Natural killer cell (primary cell): ENCODE results near the gene GPX2. TPM values are rescaled to one million over a fixed set of nuclear protein-coding genes. Genes with fewer than 3 reads are reported as not detected.

Experiments used
- ATAC-seq, 3 donors: fragments of 150-1000 bp in 2 of 3; fragments of 200-7000 bp in 1 of 3; cut with Tn5 transposase; 1 replicate in 1 of 3; 2 replicates in 2 of 3; pipeline ENCODE4 v1.10.0; 2021; ENCODE audit warnings: mild to moderate bottlenecking in 2 of 3, moderate library complexity in 2 of 3
- DNase-seq, 2 donors: peaks; one replicate each; pipeline versions ENCODE4 v3.0.0 to v3.0.0-alpha.2; 2013 to 2021; ENCODE audit warnings: mixed read lengths in 1 of 2
- H3K27ac ChIP-seq: one replicate; pipeline ENCODE4 v1.5.1; 2013; ENCODE audit warnings: mild to moderate bottlenecking, low read length
- H3K27me3 ChIP-seq: one replicate; pipeline ENCODE4 v1.6.1; 2013; ENCODE audit warnings: low read length; ENCODE audit not compliant: control insufficient read depth, insufficient read depth
- H3K36me3 ChIP-seq: one replicate; pipeline ENCODE4 v1.6.1; 2013; ENCODE audit warnings: low read length; ENCODE audit not compliant: control insufficient read depth, insufficient read depth
- H3K4me1 ChIP-seq: one replicate; pipeline ENCODE4 v1.6.1; 2013; ENCODE audit warnings: low read length; ENCODE audit not compliant: control insufficient read depth, insufficient read depth
- H3K4me3 ChIP-seq: one replicate; pipeline ENCODE4 v1.5.1; 2013; ENCODE audit warnings: low read length
- H3K9me3 ChIP-seq: one replicate; pipeline ENCODE4 v1.6.1; 2013; ENCODE audit warnings: low read length; ENCODE audit not compliant: control insufficient read depth, insufficient read depth
- H3K27ac Mint-ChIP-seq, 2 donors: one replicate each; pipeline ENCODE4 v1.8.0; 2022; ENCODE audit warnings: mild to moderate bottlenecking in 2 of 2, mixed read lengths in 2 of 2, moderate library complexity in 1 of 2
- H3K27me3 Mint-ChIP-seq, 2 donors: one replicate each; pipeline ENCODE4 v1.8.0; 2022; ENCODE audit warnings: low read depth in 2 of 2, mixed read lengths in 2 of 2
- H3K36me3 Mint-ChIP-seq: one replicate; pipeline ENCODE4 v1.8.0; 2022; ENCODE audit warnings: mixed read lengths
- H3K4me1 Mint-ChIP-seq, 2 donors: one replicate each; pipeline ENCODE4 v1.8.0; 2022; ENCODE audit warnings: mixed read lengths in 2 of 2
- H3K4me3 Mint-ChIP-seq: one replicate; pipeline ENCODE4 v1.8.0; 2022; ENCODE audit warnings: mild to moderate bottlenecking, moderate library complexity, mixed read lengths
- H3K9me3 Mint-ChIP-seq, 2 donors: one replicate each; pipeline ENCODE4 v1.8.0; 2022; ENCODE audit warnings: mixed read lengths in 2 of 2
- WGBS: methylation state at CpG from one replicate; pipeline ENCODE4 v1.1.7; 2013; ENCODE audit warnings: missing lambda C conversion rate; ENCODE audit not compliant: insufficient coverage; 5-methylcytosine and 5-hydroxymethylcytosine counted together
- intact Hi-C: fragments of 100-400 bp; cut with micrococcal nuclease; formaldehyde crosslinking; loops from one replicate; pipeline ENCODE4 v1.14.2; 2022
- total RNA-seq, 4 donors: library from RNA; stranded (reverse); fragments of 120-200 nt in 1 of 4; gene quantifications; one replicate each; pipeline versions ENCODE4 v1.2.3 to v1.2.4, GENCODE V29; 2013 to 2022
- TF ChIP-seq, protein P1 (sequence below): fragments of 200-600 bp; IDR thresholded peaks from one replicate; pipeline ENCODE4 v1.8.0; 2022; ENCODE audit warnings: antibody characterized with exemption

Gene GPX2
- total RNA-seq, 3 donors from 2014 or later (not counting 1 experiment from before 2014, with no cell fraction given), result not detected

DNA sequence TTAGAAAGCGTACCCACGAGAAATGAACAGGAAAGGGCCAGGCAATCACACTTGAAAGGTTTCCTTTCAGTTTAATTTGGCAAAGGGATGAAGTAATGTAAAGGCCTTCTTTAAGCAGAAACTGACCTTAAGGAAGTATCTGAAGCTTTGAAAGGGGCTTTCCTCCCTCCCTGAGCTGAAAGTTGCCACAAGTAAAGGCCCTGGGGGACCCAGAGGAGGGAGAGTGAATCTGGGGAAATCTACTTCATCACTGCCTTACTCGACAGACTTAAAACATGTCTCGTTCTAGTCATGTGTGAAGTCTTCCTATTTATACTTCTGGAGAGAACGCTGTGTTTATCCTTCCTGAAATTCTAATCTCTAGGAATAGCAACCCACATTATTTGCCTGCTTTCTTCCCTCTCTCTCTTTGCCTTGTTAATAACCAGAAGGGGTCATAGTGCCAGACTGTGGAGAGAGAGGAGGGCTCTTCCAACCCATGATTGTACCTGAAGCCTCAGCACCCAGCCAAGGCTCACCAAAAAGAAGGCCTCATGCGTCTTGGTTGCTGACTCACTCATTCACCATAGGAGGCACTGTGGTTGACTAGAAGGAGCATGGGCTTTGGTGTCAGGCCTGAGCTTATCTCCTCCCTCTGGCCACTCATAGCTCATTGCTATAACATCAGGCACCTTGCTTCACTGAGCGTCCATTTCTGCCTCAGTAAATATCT is 10.2 kb upstream of the GPX2 start:
- H3K4me1 ChIP-seq, result no peaks in the 10 kb centered on the region
- no peaks in the 10 kb centered on the region for H3K27me3 ChIP-seq
- no peak overlapping the region for H3K27ac Mint-ChIP-seq
- TF ChIP-seq, protein P1, sequence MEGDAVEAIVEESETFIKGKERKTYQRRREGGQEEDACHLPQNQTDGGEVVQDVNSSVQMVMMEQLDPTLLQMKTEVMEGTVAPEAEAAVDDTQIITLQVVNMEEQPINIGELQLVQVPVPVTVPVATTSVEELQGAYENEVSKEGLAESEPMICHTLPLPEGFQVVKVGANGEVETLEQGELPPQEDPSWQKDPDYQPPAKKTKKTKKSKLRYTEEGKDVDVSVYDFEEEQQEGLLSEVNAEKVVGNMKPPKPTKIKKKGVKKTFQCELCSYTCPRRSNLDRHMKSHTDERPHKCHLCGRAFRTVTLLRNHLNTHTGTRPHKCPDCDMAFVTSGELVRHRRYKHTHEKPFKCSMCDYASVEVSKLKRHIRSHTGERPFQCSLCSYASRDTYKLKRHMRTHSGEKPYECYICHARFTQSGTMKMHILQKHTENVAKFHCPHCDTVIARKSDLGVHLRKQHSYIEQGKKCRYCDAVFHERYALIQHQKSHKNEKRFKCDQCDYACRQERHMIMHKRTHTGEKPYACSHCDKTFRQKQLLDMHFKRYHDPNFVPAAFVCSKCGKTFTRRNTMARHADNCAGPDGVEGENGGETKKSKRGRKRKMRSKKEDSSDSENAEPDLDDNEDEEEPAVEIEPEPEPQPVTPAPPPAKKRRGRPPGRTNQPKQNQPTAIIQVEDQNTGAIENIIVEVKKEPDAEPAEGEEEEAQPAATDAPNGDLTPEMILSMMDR, result no peak
- H3K4me1 Mint-ChIP-seq, result peaks cover 7 to 11% of the 10 kb centered on the region in 2 donors
- no peaks in the 10 kb centered on the region for H3K36me3 Mint-ChIP-seq
- H3K36me3 ChIP-seq, result no peaks in the 10 kb centered on the region
- no peaks in the 10 kb centered on the region for H3K9me3 Mint-ChIP-seq
- DNase-seq (no peak), ATAC-seq (no peak)
- H3K27me3 Mint-ChIP-seq, result no peaks in the 10 kb centered on the region
- no peak overlapping the region for H3K4me3 ChIP-seq
- H3K9me3 ChIP-seq, result no peaks in the 10 kb centered on the region
- WGBS, result 75% methylated on average over 7 of the region's 7 CpGs
- intact Hi-C loops, result no loop called here
- no peak overlapping the region for H3K4me3 Mint-ChIP-seq
- H3K27ac ChIP-seq, result no peak overlapping the region

DNA sequence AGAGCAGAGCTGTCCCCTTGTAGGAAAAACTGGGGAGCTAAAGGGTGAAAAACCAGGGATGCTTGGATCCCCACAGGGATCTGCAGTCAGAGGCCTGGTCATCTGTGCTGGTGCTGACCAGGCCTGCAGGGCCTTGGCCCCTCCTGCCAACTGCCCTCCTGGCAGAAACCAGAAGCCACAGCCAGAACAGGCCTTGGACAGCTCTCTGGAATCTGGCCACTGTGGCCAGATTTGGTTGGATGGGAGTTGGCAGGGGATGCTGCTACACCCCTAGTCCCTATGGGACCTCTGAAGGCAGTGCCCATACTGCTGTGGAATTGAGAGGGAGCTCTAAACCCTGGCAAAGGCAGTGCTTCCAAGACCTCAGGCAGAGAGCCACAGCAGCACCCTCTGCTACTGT is 9.2 kb upstream of the GPX2 start:
- ATAC-seq (no peak), DNase-seq (no peak)
- Mint-ChIP-seq H3K4me3 (no peak overlapping the region), H3K9me3 (no peaks in the 10 kb centered on the region), H3K27me3 (no peaks in the 10 kb centered on the region), H3K36me3 (no peaks in the 10 kb centered on the region), H3K27ac (no peak overlapping the region), H3K4me1 (peaks cover 7 to 20% of the 10 kb centered on the region in 2 donors)
- H3K9me3 ChIP-seq, result no peaks in the 10 kb centered on the region
- no peak overlapping the region for H3K27ac ChIP-seq
- H3K4me3 ChIP-seq, result no peak overlapping the region
- H3K36me3 ChIP-seq, result no peaks in the 10 kb centered on the region
- no peaks in the 10 kb centered on the region for H3K4me1 ChIP-seq
- no peaks in the 10 kb centered on the region for H3K27me3 ChIP-seq
- TF ChIP-seq, protein P1, result no peak
- intact Hi-C loops, result no loop called here

DNA sequence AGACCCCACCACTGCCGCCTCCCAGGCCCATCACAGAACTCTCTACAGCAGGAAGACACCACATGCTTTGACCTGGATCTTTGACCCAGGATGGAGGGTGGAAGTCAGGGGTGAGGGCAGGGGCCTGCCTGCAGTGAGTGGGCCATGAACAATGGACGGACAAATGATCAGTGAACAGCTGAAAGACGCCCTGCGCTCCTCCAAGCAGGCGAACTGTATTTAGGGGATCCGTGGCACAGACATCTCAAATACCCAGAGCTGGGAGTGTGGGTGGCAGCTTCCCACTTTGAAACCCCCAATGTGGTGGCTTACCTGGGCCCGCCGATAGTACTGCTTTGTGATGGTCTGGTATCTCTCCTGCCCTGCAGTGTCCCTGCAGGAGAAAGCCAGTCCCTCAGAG is 8.7 kb upstream of the GPX2 start:
- no peak overlapping the region for H3K27ac ChIP-seq
- Mint-ChIP-seq H3K27me3 (no peaks in the 10 kb centered on the region), H3K27ac (no peak overlapping the region), H3K36me3 (no peaks in the 10 kb centered on the region), H3K4me3 (no peak overlapping the region), H3K9me3 (no peaks in the 10 kb centered on the region), H3K4me1 (peaks cover 7 to 21% of the 10 kb centered on the region in 2 donors)
- TF ChIP-seq, protein P1, result no peak
- H3K27me3 ChIP-seq, result no peaks in the 10 kb centered on the region
- DNase-seq (no peak), ATAC-seq (no peak)
- no peaks in the 10 kb centered on the region for H3K36me3 ChIP-seq
- no peaks in the 10 kb centered on the region for H3K4me1 ChIP-seq
- WGBS, result 98% methylated on average over 8 of the region's 8 CpGs
- H3K4me3 ChIP-seq, result no peak overlapping the region
- intact Hi-C loops, result no loop called here
- no peaks in the 10 kb centered on the region for H3K9me3 ChIP-seq

DNA sequence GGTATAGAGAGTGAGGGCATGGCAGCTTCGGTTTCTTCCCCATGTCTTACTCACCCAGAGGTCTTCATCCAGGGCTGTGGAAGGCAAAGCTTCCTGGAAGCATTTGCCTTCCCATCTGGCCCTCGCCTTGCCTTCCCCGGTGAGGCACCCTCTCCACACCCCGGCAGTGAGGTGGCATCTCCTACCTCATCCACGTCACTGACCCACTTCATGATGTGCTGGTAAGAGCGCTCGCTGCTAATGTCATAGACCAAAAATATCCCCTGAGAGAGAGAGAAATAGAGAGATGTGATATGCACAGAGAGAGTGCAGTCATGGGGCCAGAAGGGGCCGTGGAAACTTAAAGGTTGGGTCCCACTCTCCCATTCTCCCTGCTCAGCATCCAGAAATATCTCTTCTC is 8.3 kb upstream of the GPX2 start:
- Mint-ChIP-seq H3K4me3 (no peak overlapping the region), H3K27me3 (no peaks in the 10 kb centered on the region), H3K9me3 (no peaks in the 10 kb centered on the region), H3K4me1 (peaks cover 7 to 21% of the 10 kb centered on the region in 2 donors), H3K36me3 (no peaks in the 10 kb centered on the region), H3K27ac (no peak overlapping the region)
- H3K27me3 ChIP-seq, result no peaks in the 10 kb centered on the region
- no peaks in the 10 kb centered on the region for H3K4me1 ChIP-seq
- no peak overlapping the region for H3K4me3 ChIP-seq
- TF ChIP-seq, protein P1, result no peak
- no peak overlapping the region for H3K27ac ChIP-seq
- ATAC-seq, result no peak
- intact Hi-C loops, result no loop called here
- no peak for DNase-seq
- 99% methylated on average over 7 of the region's 8 CpGs for WGBS
- H3K9me3 ChIP-seq, result no peaks in the 10 kb centered on the region
- peaks cover 2% of the 10 kb centered on the region for H3K36me3 ChIP-seq
